ENCODE results near the gene HSPA9. TPM values are rescaled to one million over a fixed set of nuclear protein-coding genes. Genes with fewer than 3 reads are reported as not detected.

HSPA9 gene
- total and polyA plus RNA-seq, 2 of the 8 experiments (the other 6 are each of a cell fraction or from before 2014, with no cell fraction given) = 191 to 395 TPM

DNA sequence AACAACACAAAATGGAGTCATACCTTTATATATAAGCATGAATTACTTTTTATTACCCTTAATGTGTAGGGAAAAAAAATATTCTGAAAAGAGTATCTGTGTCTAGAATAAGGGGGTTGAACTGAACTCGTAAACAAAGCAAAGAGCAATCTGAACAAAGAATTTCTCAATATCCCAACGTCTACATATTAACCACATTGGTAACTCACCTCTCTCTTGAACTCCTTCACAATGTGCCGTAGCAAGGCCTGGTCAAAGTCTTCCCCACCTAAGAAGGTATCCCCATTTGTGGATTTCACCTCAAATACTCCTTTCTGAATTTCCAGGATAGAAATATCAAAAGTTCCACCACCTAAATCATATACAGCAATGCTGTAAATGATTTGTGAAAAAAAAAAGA is 8.4 kb downstream of the HSPA9 start:
- H2AK5ac ChIP-seq (ENCODE audit: low read depth, low read length) = no peak overlapping the region
- no peaks in the 10 kb centered on the region for H3K4me1 ChIP-seq (replicated peaks in 1 of 4; ENCODE audit: control insufficient read depth in 3 of 4, insufficient read depth in 4 of 4, low read length in 3 of 4)
- H3K36me3 ChIP-seq (ENCODE audit: control insufficient read depth in 2 of 4, insufficient read depth in 4 of 4, low read length in 3 of 4) = peaks cover 51 to 96% (median 81%) of the 10 kb centered on the region in 4 experiments
- DNase-seq (ENCODE audit: low read depth in 1 of 2, low spot score in 2 of 2) (no peak), FAIRE-seq (no peak)
- no peak overlapping the region for H3K9ac ChIP-seq (replicated peaks in 1 of 4; ENCODE audit: extremely low read depth in 1 of 4, low read depth in 3 of 4, low read length in 3 of 4)
- H2BK12ac ChIP-seq (ENCODE audit: low read depth, low read length) = no peak overlapping the region
- no peak overlapping the region for H3K18ac ChIP-seq (ENCODE audit: extremely low read depth, low read length)
- H2BK15ac ChIP-seq (ENCODE audit: low read length) = no peak overlapping the region
- no peaks in the 10 kb centered on the region for H3K23me2 ChIP-seq (ENCODE audit: low read depth, low read length)
- H3K56ac ChIP-seq (replicated peaks; ENCODE audit: insufficient read length, low read depth, low read length) = no peak overlapping the region
- H4K8ac ChIP-seq (ENCODE audit: extremely low read depth, insufficient read depth, low read length) = no peak overlapping the region
- H3K27me3 ChIP-seq (replicated peaks in 1 of 4; ENCODE audit: control insufficient read depth in 3 of 4, extremely low read depth in 1 of 4, insufficient read depth in 3 of 4, low read length in 3 of 4) = no peaks in the 10 kb centered on the region
- peaks cover 9 to 17% of the 10 kb centered on the region in 2 experiments for H4K20me1 ChIP-seq (replicated peaks in 1 of 2; ENCODE audit: control insufficient read depth in 1 of 2, insufficient read depth in 2 of 2, low read length in 2 of 2)
- no peak overlapping the region for H2BK5ac ChIP-seq (ENCODE audit: low read depth, low read length)
- no peak overlapping the region for H2BK20ac ChIP-seq (ENCODE audit: low read length)
- H4K91ac ChIP-seq (replicated peaks; ENCODE audit: insufficient read length, low read length) = no peak overlapping the region
- no peak overlapping the region for H3K23ac ChIP-seq (ENCODE audit: insufficient read length)
- no peak overlapping the region for H3K4me3 ChIP-seq (ENCODE audit: extremely low read depth in 1 of 4, insufficient read depth in 2 of 4, low read depth in 3 of 4, low read length in 4 of 4)
- peaks cover 3% of the 10 kb centered on the region for H3K79me1 ChIP-seq (ENCODE audit: low read depth, low read length)
- peaks cover 0 to 89% of the 10 kb centered on the region in 2 experiments; a peak in 3 of 4 replicates for H3K79me2 ChIP-seq (ENCODE audit: control insufficient read depth in 1 of 2, insufficient read depth in 2 of 2, low read length in 2 of 2)
- H3K4ac ChIP-seq (replicated peaks; ENCODE audit: insufficient read length, low read depth, low read length) = no peak overlapping the region
- H2AFZ ChIP-seq (ENCODE audit: low read length) = no peak overlapping the region
- no peak overlapping the region for H3K14ac ChIP-seq (ENCODE audit: insufficient read length)
- no peak overlapping the region for H2BK120ac ChIP-seq (replicated peaks; ENCODE audit: low read depth, low read length)
- H4K5ac ChIP-seq (ENCODE audit: insufficient read length, low read depth, low read length) = no peak overlapping the region
- H3K27ac ChIP-seq (ENCODE audit: low read depth, low read length) = no peak overlapping the region
- H3K9me3 ChIP-seq (ENCODE audit: insufficient read depth in 2 of 2, low read depth in 1 of 2, low read length in 1 of 2) = no peaks in the 10 kb centered on the region
- CTCF ChIA-PET (ENCODE audit: partially characterized antibody) = interaction anchor here (1.1 to 1.3 kb wide), 2 partner anchors 14 to 27 kb away, joined by 3 read pairs; no protein-coding TSS in a partner anchor
- WGBS, 2 experiments (ENCODE audit: extremely low coverage in 1 of 2, insufficient coverage in 1 of 2, insufficient read length in 1 of 2, insufficient replicate concordance in 2 of 2, low coverage in 1 of 2, low lambda C conversion rate in 2 of 2, missing lambda C conversion rate in 1 of 2) = 88% methylated on average over 3 of the region's 3 CpGs; no CpG with 5 or more reads in 1 of the 2 experiments
- POLR2A ChIA-PET (ENCODE audit: partially characterized antibody) = interaction anchor here (0.6 to 26.9 kb wide), 9 partner anchors 0 to 193 kb away, joined by 3 to 1018 read pairs (median 4); partner anchors contain the start of genes ETF1 and HSPA9
- H3K4me2 ChIP-seq (ENCODE audit: insufficient read depth in 1 of 2, low read depth in 2 of 2, low read length in 2 of 2) = no peak overlapping the region
- TF ChIP-seq EZH2 (IDR thresholded peaks at IDR 0.05; ENCODE audit: low read depth, low read length, severe bottlenecking) (no peak), RFX5 (IDR thresholded peaks at IDR 0.05; ENCODE audit: borderline replicate concordance, low read depth, low read length) (no peak), SIX5 (IDR thresholded peaks at IDR 0.05; ENCODE audit: low read depth, low read length) (no peak), GABPA (IDR thresholded peaks at IDR 0.05; ENCODE audit: borderline replicate concordance, insufficient read depth, low read length) (no peak), EP300 (IDR thresholded peaks at IDR 0.05; ENCODE audit: borderline replicate concordance in 1 of 2, low read depth in 2 of 2, low read length in 2 of 2) (no peak), NRF1 (IDR thresholded peaks at IDR 0.05; ENCODE audit: low read depth, low read length) (no peak), CREB1 (IDR thresholded peaks at IDR 0.05) (no peak), KDM4A (IDR thresholded peaks at IDR 0.05; ENCODE audit: low read depth, low read length, severe bottlenecking) (no peak), CEBPB (IDR thresholded peaks at IDR 0.05; ENCODE audit: low read depth, low read length) (no peak), KDM1A (IDR thresholded peaks at IDR 0.05; ENCODE audit: borderline replicate concordance, low read length) (no peak), KDM5A (IDR thresholded peaks at IDR 0.05; ENCODE audit: low read length) (no peak), SIN3A (conservative IDR thresholded peaks at IDR 0.05 in 1 of 2, IDR thresholded peaks at IDR 0.05 in 1 of 2; ENCODE audit: low read depth in 1 of 2, low read length in 2 of 2) (no peak)
- TF ChIP-seq, protein P1, sequence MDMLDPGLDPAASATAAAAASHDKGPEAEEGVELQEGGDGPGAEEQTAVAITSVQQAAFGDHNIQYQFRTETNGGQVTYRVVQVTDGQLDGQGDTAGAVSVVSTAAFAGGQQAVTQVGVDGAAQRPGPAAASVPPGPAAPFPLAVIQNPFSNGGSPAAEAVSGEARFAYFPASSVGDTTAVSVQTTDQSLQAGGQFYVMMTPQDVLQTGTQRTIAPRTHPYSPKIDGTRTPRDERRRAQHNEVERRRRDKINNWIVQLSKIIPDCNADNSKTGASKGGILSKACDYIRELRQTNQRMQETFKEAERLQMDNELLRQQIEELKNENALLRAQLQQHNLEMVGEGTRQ (IDR thresholded peaks at IDR 0.05; ENCODE audit: low read length) = no peak
